Measurements from ENCODE around the gene MACROD2.

Gene MACROD2

GRCh38 chr20:15546525-15547023, 1551.3 kb downstream of the MACROD2 start:
- no peak for TF ChIP-seq ZFX (IDR thresholded peaks at IDR 0.05)
- H3K27ac ChIP-seq, result no peak overlapping the region

DNA sequence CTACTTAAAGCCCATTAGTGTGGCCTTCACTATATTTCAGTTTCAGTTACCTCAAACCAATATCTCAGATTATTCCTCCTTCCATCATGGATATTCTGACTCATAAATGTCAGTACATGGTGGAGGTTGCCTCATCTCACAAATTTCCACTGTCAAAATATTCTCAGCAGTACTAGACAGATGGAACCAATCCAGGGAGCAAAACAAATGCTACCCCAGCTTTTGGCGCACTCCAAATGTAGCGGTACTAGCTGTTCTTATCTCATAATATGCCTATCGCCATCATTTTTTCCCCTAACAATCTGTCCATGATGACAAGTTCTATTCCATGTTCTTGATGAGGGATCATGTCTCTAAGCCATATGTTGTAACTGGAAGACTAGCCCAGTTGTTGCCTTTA, 1551.8 kb downstream of the MACROD2 start:
- H3K27ac ChIP-seq, result no peak overlapping the region
- TF ChIP-seq, protein P1, sequence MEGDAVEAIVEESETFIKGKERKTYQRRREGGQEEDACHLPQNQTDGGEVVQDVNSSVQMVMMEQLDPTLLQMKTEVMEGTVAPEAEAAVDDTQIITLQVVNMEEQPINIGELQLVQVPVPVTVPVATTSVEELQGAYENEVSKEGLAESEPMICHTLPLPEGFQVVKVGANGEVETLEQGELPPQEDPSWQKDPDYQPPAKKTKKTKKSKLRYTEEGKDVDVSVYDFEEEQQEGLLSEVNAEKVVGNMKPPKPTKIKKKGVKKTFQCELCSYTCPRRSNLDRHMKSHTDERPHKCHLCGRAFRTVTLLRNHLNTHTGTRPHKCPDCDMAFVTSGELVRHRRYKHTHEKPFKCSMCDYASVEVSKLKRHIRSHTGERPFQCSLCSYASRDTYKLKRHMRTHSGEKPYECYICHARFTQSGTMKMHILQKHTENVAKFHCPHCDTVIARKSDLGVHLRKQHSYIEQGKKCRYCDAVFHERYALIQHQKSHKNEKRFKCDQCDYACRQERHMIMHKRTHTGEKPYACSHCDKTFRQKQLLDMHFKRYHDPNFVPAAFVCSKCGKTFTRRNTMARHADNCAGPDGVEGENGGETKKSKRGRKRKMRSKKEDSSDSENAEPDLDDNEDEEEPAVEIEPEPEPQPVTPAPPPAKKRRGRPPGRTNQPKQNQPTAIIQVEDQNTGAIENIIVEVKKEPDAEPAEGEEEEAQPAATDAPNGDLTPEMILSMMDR (conservative IDR thresholded peaks at IDR 0.05), result no peak
- no peak for TF ChIP-seq ZFX (IDR thresholded peaks at IDR 0.05)

DNA sequence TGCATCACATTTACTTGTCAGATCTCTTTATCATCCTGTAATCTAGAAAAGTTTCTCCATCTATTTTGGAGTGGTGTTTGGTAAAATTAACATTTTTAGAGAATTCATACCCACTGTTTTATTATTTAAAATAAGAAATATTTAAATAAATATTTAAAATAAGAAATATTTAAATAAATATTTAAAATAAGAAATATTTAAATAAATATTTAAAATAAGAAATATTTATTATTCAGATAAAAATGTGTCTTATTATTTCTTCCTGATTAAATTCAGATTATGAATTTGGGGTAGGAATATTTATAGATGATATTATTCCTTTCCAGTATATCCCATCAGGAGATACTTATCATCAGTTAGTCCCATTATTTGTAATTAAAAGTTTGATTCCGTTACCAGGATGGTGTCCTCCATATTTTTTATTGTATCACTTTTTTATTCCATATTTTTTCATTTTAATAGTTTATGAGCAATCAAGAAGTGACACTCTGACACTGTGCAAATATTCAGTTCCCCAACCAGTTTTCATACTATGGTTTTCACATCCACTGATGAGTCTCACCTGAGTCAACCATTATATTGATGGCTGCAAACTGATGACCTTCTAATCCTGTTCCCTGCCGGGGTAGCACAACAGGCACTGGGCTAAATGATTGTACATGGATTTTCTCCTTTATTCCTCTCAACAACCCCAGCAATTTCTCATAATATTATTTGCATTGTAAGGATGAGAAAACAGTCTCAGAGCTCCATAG, 1555.0 kb downstream of the MACROD2 start:
- no peak overlapping the region for H3K27ac ChIP-seq
- no peak for TF ChIP-seq ZFX (IDR thresholded peaks at IDR 0.05)
- TF ChIP-seq, protein P1 (conservative IDR thresholded peaks at IDR 0.05), result no peak

DNA sequence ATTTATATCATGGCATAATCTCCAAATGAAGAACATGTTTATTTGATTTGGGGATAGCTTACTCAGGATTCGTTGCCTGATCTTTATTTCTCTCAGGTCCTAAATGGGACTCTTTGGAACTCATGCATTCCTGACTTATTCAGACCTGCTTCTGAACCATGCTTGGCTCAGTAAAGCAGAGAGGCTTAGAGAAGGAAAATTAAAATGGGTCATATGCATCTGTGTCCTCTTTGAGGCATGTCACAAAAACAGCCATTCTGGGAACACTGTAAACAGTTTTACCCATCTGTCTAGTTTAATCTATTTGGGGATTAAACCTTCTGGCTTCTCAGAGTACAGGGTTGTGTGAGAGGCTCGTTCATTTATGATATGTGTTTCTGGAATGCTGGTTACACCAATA, 1560.6 kb downstream of the MACROD2 start:
- H3K27ac ChIP-seq, result no peak overlapping the region

DNA sequence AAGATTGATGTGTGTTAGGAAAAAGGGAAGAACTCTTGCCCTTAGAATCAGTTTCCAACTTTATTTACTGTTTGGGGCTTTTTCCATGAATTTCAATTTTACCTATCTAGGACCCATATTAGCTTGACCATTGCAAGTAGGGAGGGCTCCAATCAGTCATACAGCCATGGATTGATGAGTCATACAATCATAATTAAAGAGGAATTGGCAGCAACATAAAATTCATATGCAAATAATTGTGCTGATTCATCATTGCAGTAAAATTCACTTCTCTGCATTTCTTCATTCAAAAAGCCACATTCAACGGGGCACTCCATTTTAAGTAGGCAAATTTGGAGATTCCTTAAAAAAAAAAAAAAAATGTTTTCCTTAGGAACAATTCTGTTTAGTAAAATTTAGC, 1561.6 kb downstream of the MACROD2 start:
- no peak for TF ChIP-seq ZFX (IDR thresholded peaks at IDR 0.05)
- TF ChIP-seq, protein P1 (conservative IDR thresholded peaks at IDR 0.05), result no peak
- H3K27ac ChIP-seq, result no peak overlapping the region

More for the DNA sequence above, 1560.6 kb downstream of the MACROD2 start:
- no peak for TF ChIP-seq ZFX (IDR thresholded peaks at IDR 0.05)
- TF ChIP-seq, protein P1 (conservative IDR thresholded peaks at IDR 0.05), result no peak

DNA sequence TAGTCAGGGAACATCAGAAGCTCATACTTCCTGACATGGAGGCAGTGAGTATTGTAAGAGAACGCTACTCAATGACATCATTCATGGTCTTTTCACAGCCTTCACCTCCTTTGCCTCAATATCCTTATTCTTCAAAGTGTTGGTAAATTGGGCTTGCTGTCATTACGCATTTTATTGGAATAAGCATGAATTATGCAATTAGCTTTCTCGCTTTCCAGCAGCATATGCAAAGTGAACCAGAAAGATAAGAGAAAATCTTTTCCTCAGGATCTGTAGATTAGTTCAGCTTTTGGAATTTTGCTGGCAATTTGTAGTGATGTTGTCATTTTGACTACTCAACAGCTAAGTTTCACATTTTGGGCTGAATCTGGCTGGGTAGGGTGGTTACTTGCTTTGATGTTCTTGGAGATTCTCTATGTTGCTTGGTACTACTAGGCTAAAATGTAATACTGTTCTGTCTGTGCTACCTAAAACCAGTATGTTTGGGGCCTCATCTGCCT, 1565.8 kb downstream of the MACROD2 start:
- TF ChIP-seq ZFX (IDR thresholded peaks at IDR 0.05), result no peak
- TF ChIP-seq, protein P1 (conservative IDR thresholded peaks at IDR 0.05), result no peak
- no peak overlapping the region for H3K27ac ChIP-seq

DNA sequence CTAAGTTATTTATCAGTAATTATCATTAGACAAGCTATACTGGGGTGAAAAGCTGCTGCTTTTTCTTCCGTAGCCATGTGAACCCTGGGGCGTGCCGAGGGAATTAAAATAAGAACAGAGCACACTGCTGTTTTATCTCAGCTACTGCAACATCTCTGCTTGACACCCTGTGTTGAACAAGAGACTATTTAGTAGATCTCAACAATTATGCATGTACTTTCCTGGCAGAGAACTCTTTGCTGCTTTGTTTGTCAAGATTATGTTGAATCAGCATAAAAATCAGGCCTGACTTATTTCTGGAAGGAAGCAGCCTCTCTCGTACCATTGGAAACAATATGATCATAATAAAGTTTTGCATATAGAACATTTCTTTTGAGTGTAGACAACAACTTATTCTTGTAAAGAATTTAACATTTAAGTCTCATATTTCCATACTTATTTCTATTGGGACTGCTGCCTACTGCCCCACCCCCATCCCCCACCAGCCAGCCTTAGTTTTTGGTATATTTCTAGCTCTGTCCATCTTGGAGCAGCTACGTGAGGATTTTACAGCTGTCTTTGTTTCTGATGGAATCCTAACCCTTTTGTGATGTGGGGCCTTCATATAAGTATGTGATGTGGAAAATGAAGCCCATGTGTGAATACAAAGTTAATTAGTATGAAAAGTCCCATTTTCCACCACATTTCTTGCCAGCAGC, 1566.5 kb downstream of the MACROD2 start:
- no peak overlapping the region for H3K27ac ChIP-seq
- no peak for TF ChIP-seq ZFX (IDR thresholded peaks at IDR 0.05)
- TF ChIP-seq, protein P1 (conservative IDR thresholded peaks at IDR 0.05), result no peak
